Stimulated activated naive CD8-positive, alpha-beta T cell treated with anti-CD3 and anti-CD28 coated beads, Interleukin-15, Interleukin-2, amounts not matched to agents 100 U/mL and 50 U/mL, for 24 hours (primary cell): Measurements from ENCODE around the gene BTNL8.

Source experiments
- ATAC-seq: fragments of 150-1000 bp; cut with Tn5 transposase; one replicate; pipeline ENCODE4 v1.10.0; 2021
- DNase-seq: peaks from one replicate; pipeline ENCODE4 v3.0.0; 2021

BTNL8 gene, protein sequence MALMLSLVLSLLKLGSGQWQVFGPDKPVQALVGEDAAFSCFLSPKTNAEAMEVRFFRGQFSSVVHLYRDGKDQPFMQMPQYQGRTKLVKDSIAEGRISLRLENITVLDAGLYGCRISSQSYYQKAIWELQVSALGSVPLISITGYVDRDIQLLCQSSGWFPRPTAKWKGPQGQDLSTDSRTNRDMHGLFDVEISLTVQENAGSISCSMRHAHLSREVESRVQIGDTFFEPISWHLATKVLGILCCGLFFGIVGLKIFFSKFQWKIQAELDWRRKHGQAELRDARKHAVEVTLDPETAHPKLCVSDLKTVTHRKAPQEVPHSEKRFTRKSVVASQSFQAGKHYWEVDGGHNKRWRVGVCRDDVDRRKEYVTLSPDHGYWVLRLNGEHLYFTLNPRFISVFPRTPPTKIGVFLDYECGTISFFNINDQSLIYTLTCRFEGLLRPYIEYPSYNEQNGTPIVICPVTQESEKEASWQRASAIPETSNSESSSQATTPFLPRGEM

DNA sequence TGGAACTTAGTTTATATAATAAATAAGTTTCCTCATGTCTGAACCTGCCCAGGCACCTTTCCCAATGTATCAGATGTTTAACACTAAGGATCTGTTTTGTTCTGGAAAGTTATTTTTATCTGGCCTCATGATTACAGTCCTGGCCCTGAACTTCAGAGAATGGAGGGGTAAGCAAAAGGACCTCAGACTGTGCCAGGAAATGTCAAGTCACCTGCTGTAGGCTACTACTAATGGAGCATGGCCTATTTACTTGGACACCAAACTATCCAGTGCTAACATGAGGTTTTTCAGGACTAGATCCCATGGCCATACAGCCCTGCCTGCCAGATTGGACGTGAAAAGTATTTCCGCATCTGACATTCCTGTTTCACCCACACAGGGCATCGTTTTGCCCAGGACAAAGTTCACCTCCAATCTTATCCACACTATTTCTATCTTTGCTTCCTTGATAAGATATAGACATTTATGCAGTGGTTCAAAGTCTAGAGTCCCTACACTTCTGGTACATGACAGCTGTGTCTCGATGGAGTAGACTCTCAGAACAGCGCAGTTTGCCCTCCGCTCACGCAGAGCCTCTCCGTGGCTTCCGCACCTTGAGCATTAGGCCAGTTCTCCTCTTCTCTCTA lies at the start of gene BTNL8:
TSS of gene BTNL8 (plus strand) at position 539 of the 626 bp plus-strand sequence. CDS start 152 bp downstream, outside the sequence.
- DNase-seq, result no peak
- no peak for ATAC-seq

- ATAC-seq (no peak), DNase-seq (no peak)
Observed at GRCh38 chr5:180849827-180850226, 49.1 kb upstream of the BTNL8 start.

- ATAC-seq, result no peak
- no peak for DNase-seq
Observed at GRCh38 chr5:180850434-180851078, 48.4 kb upstream of the BTNL8 start.

GRCh38 chr5:180852495-180852894 lies 46.5 kb upstream of the BTNL8 start:
- no peak for ATAC-seq
- no peak for DNase-seq

GRCh38 chr5:180853121-180853847 lies 45.7 kb upstream of the BTNL8 start:
- ATAC-seq (no peak), DNase-seq (no peak)

- ATAC-seq (no peak), DNase-seq (no peak)
Observed at GRCh38 chr5:180853848-180854176, 45.1 kb upstream of the BTNL8 start.

GRCh38 chr5:180858586-180858985 lies 40.4 kb upstream of the BTNL8 start:
- DNase-seq (no peak), ATAC-seq (no peak)

- ATAC-seq (peak; percentile 76), DNase-seq (no peak)
Observed at GRCh38 chr5:180860273-180860886, 38.6 kb upstream of the BTNL8 start.

GRCh38 chr5:180860887-180861822 lies 37.8 kb upstream of the BTNL8 start, which contains the start of gene ZFP62:
Gene ZFP62, minus strand, starts transcription at chr5:180861276. Its CDS starts 57 bp downstream, at chr5:180861219.
- ATAC-seq (peak; percentile 92), DNase-seq (peak; percentile 91)

- ATAC-seq, result no peak
- no peak for DNase-seq
Observed at GRCh38 chr5:180862645-180863044, 36.3 kb upstream of the BTNL8 start.

GRCh38 chr5:180865981-180866695 lies 32.8 kb upstream of the BTNL8 start:
- DNase-seq (no peak), ATAC-seq (no peak)

GRCh38 chr5:180866985-180867384 lies 32.0 kb upstream of the BTNL8 start:
- no peak for ATAC-seq

DNA sequence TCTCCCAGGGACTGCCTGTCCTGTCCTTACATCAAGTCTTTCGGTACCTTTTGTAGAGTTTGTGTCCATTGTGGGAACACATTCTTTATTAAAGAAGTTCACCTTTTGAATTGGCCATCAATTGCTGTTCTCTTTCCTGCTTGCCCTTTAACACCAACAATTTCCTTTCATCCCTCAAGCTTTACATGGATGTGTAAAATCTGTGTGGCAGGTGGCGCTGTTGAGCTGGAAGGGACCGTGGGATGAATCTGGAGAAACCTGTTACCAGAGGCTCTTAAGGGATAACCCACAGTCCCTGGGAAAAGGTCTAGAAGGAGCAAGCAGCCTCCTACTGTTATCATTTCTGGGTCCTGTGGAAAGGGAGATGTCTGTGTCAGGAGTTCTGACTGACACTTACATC lies 30.0 kb upstream of the BTNL8 start:
- peak; percentile 56 for ATAC-seq

More at GRCh38 chr5:180866985-180867384, 32.0 kb upstream of the BTNL8 start:
- no peak for DNase-seq

DNA sequence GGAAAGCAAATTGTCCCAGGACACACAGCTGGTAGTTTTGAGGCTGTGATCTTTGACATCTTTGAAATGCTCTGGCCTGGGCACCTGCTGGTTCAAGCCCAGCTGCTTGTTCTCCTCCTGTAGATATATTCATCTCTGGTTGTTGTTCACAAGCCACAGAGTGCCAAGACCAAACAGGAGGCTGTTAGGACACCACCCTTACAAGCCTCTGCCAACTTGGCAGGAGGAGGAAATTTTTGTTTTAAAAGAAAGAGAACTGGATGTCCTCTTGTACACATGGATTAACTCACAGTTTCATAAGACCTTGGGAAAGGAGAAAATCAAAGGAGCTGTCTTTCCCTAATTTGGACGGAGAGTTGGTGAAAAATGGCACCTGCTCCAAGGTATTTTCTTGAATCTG lies 29.4 kb upstream of the BTNL8 start:
- ATAC-seq (no peak), DNase-seq (no peak)

More for the DNA sequence above, 30.0 kb upstream of the BTNL8 start:
- DNase-seq, result peak; percentile 82

GRCh38 chr5:180870276-180871068 lies 28.5 kb upstream of the BTNL8 start:
- ATAC-seq (no peak), DNase-seq (no peak)

DNA sequence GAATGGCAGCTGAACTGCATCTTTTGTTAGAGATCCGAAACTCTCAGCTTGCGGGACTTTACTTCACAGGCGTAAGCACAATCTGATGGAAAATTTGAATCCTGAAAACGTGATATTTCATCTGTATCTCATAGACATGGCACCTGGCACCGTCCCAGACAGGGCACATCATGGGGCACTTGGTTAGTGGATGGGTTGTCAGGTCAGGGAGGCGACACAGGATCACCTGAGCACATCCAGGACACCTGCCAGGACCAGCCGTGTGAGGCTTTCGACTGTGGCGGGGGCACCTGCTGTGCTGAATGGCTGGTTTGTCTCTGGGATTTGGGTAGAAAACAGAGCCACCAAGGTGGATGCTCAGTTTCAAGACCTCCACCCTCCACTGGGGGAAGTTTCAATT lies 26.5 kb upstream of the BTNL8 start:
- ATAC-seq, result no peak
- no peak for DNase-seq

- ATAC-seq (peak; percentile 21), DNase-seq (no peak)
Observed at GRCh38 chr5:180873615-180874520, 25.1 kb upstream of the BTNL8 start.
